Large intestine (tissue), 3 donors: ENCODE measurements around the gene COL2A1. TPM values are rescaled to one million over a fixed set of nuclear protein-coding genes. Genes with fewer than 3 reads are reported as not detected.

ENCODE experiments used
- DNase-seq, 2 donors: peaks; one replicate each; pipeline versions ENCODE4 v3.0.0 to v3.0.0-alpha.2; 2013
- H3K27ac ChIP-seq: one replicate; pipeline ENCODE4 v1.5.1; 2013; ENCODE audit warnings: low read length
- H3K27me3 ChIP-seq: 2 replicates; pipeline ENCODE4 v1.6.1; 2013; ENCODE audit warnings: low read length; ENCODE audit not compliant: control insufficient read depth, insufficient read depth
- H3K36me3 ChIP-seq: 2 replicates; pipeline ENCODE4 v1.6.1; 2013; ENCODE audit warnings: low read length; ENCODE audit not compliant: control insufficient read depth, insufficient read depth
- H3K4me1 ChIP-seq: one replicate; pipeline ENCODE4 v1.6.1; 2013; ENCODE audit warnings: low read length; ENCODE audit not compliant: control insufficient read depth, insufficient read depth
- H3K4me3 ChIP-seq: one replicate; pipeline ENCODE4 v1.5.1; 2013; ENCODE audit warnings: low read length
- H3K9me3 ChIP-seq: one replicate; pipeline ENCODE4 v1.6.1; 2013; ENCODE audit warnings: mild to moderate bottlenecking, low read depth, low read length, moderate library complexity; ENCODE audit not compliant: control insufficient read depth
- WGBS: methylation state at CpG from one replicate; pipeline ENCODE4 v1.1.5; 2013; ENCODE audit warnings: low lambda C conversion rate; ENCODE audit not compliant: insufficient coverage; 5-methylcytosine and 5-hydroxymethylcytosine counted together
- polyA plus RNA-seq: library from polyadenylated mRNA; unstranded; fragments of 120-200 nt; gene quantifications from one replicate; pipeline ENCODE4 v1.2.1, GENCODE V29; 2013

The COL2A1 gene
- polyA plus RNA-seq, 1 donor, result 9.0 TPM

DNA sequence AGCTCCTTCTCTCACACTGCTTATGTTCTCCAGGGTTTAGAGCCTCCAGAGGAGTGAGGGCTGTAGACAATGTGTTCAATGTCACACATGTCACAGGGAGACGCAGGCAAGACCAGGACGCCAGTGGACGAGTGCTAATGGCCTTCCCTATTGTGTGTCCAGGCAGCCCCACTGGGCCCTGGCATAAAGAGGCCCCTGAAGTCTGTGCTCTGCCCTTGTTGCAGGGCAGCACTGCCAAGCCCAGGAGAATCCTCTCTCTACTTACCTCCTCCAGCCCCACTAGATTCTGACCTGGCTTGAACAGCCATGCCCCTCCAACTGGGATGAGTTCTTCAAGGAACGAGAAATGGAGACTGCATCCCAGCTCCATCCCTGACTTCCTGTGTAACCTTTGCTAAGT is 65.7 kb downstream of the COL2A1 start:
- Histone ChIP-seq H3K27me3 (no peaks in the 10 kb centered on the region), H3K9me3 (no peaks in the 10 kb centered on the region), H3K36me3 (no peaks in the 10 kb centered on the region), H3K4me1 (peaks cover 22% of the 10 kb centered on the region), H3K27ac (no peak overlapping the region), H3K4me3 (no peak overlapping the region)
- no CpG with 5 or more reads among the region's 4 CpGs for WGBS
- no peak for DNase-seq

GRCh38 chr12:47938093-47938492 is 66.2 kb downstream of the COL2A1 start:
- DNase-seq, result no peak
- Histone ChIP-seq H3K9me3 (no peaks in the 10 kb centered on the region), H3K27me3 (no peaks in the 10 kb centered on the region), H3K4me1 (peaks cover 18% of the 10 kb centered on the region), H3K36me3 (no peaks in the 10 kb centered on the region), H3K4me3 (no peak overlapping the region), H3K27ac (no peak overlapping the region)
- WGBS, result no CpG with 5 or more reads among the region's 1 CpG

DNA sequence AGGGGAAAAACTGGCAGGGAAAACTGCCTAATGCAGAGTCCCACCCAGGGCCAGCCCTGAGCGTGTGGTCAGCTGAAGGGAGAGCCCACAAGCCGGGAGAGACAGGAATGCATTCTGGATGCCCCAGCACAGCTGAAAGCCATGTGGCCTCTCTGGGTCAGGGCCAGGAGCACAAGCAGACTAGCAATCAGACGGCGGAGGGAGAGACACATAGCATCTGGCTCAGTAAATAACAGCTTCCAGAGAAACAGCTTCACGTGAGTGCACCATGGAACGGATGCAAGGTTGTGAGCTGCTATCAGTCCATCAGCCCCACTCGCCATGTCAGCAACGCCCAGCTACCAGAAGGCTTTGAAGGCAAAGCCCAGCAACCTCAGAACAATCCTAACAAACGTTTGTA is 69.1 kb downstream of the COL2A1 start:
- H3K27me3 ChIP-seq, result no peaks in the 10 kb centered on the region
- peak in 1 of 2 donors; percentile 31 for DNase-seq
- H3K27ac ChIP-seq, result no peak overlapping the region
- no CpG with 5 or more reads among the region's 9 CpGs for WGBS
- no peak overlapping the region for H3K4me3 ChIP-seq
- no peaks in the 10 kb centered on the region for H3K36me3 ChIP-seq
- H3K9me3 ChIP-seq, result no peaks in the 10 kb centered on the region
- peaks cover 6% of the 10 kb centered on the region for H3K4me1 ChIP-seq

DNA sequence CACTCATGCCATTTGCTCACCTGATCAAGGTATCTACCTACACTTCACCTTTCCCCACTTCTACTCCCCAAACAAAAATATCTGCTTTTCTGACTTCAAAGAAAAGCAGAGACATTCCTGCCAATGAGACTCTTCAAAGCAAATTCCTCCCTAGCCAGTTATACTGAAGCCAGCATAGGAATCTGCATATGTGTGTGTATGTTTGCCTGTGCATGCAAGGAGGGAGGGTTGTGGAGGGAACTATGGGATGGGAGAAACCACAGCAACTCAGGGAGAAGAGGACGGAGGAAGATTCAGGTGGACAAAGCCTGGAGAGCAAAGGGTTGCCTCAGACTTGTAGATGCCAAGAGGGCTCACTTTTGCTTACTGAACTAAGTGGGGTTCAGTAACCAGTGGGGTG is 73.1 kb downstream of the COL2A1 start:
- H3K36me3 ChIP-seq, result no peaks in the 10 kb centered on the region
- no peaks in the 10 kb centered on the region for H3K9me3 ChIP-seq
- no peak for DNase-seq
- no peak overlapping the region for H3K4me3 ChIP-seq
- WGBS, result no CpG with 5 or more reads among the region's 1 CpG
- H3K27me3 ChIP-seq, result no peaks in the 10 kb centered on the region
- H3K27ac ChIP-seq, result no peak overlapping the region
- H3K4me1 ChIP-seq, result no peaks in the 10 kb centered on the region

DNA sequence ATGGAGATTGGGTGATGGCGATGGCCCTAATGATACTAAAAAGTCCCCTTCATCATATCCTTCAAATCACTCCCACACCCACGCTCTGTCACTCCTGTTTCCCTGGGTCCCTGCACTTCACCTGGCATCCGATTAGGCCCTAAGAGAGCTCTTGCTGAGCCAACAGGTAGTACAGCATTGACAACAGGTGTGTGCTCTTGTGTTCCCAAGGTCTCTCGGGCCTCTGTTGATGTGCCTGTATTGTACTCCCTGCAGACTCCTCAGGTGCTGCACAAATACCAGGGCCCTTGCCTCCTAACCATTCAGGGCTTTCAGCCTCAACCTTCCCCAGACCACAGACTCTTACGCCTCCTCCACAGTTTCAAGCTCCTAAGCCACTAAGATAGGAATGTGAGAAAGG is 73.6 kb downstream of the COL2A1 start:
- no peak for DNase-seq
- no peaks in the 10 kb centered on the region for H3K9me3 ChIP-seq
- no peaks in the 10 kb centered on the region for H3K36me3 ChIP-seq
- no CpG with 5 or more reads among the region's 5 CpGs for WGBS
- H3K27ac ChIP-seq, result no peak overlapping the region
- no peaks in the 10 kb centered on the region for H3K27me3 ChIP-seq
- H3K4me3 ChIP-seq, result no peak overlapping the region
- H3K4me1 ChIP-seq, result no peaks in the 10 kb centered on the region

DNA sequence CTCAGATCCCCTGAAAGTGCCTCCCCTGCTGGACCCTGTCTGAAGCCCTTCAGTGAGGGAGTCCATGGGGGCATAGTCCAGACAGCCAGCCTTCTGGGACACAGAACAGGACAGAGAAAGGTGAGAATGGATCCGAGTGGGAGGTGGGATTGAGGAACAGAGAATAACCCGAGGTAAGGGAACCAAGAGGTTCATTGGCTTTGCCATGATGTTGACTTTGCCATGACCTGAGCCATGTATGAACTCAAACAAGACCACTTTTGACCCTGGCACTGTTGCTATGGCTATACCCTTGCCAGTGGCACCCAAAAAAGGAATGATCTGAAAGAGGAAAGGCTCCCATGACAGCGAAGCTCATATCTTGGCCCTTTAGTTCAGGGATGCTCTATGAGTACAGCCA is 76.9 kb downstream of the COL2A1 start:
- H3K27ac ChIP-seq, result no peak overlapping the region
- no peaks in the 10 kb centered on the region for H3K27me3 ChIP-seq
- no CpG with 5 or more reads among the region's 3 CpGs for WGBS
- H3K36me3 ChIP-seq, result no peaks in the 10 kb centered on the region
- no peak for DNase-seq
- no peaks in the 10 kb centered on the region for H3K9me3 ChIP-seq
- no peak overlapping the region for H3K4me3 ChIP-seq
- no peaks in the 10 kb centered on the region for H3K4me1 ChIP-seq

Other genes starting within 250 kb of the COL2A1 start
- 7.9 TPM for gene RAPGEF3, start 245.6 kb downstream of the COL2A1 start, polyA plus RNA-seq
- 11.8 TPM for gene SLC48A1, start 231.2 kb downstream of the COL2A1 start, polyA plus RNA-seq
- gene HDAC7, start 184.6 kb downstream of the COL2A1 start, polyA plus RNA-seq, result 32.9 TPM
- 11.3 TPM for gene VDR, start 99.5 kb downstream of the COL2A1 start, polyA plus RNA-seq
- 218 TPM for gene TMEM106C, start 40.9 kb downstream of the COL2A1 start, polyA plus RNA-seq
- gene SENP1, start 101.6 kb upstream of the COL2A1 start, polyA plus RNA-seq, result 11.9 TPM
- 41.9 TPM for gene PFKM, start 114.9 kb upstream of the COL2A1 start, polyA plus RNA-seq
- 30.6 TPM for gene ASB8, start 153.0 kb upstream of the COL2A1 start, polyA plus RNA-seq
- 3.3 TPM for gene CCDC184, start 179.2 kb upstream of the COL2A1 start, polyA plus RNA-seq
- gene OR10AD1, start 198.8 kb upstream of the COL2A1 start, polyA plus RNA-seq, result 0.37 TPM